ENCODE results near the gene FHOD3.

DNA sequence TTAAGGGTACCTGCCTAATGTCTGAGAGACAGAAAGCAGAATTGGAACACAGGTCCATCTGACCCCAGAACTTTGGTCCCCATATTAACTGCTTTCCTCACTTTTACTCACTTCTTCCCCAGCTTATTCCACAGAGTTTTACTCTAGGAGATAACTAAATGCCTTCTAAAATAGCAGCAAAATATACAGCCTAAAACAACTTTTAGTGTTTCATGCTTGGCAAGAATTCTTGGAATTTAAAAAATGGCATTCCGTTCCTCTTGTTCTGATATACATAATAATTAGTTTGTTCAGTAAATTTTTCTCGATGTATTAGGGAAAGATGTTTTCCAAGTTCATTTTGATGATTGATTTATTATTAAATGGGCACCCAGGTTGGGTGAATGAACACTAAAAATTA lies 151.9 kb downstream of the FHOD3 start:
- TF ChIP-seq BCL11A (tag by site-specific recombination; IDR thresholded peaks at IDR 0.05; ENCODE audit: low read depth) (no peak), ZNF132 (tag by site-specific recombination; IDR thresholded peaks at IDR 0.05; ENCODE audit: borderline replicate concordance) (no peak), CTCF (tag by site-specific recombination; IDR thresholded peaks at IDR 0.05) (no peak), PATZ1 (tag by site-specific recombination; IDR thresholded peaks at IDR 0.05) (no peak), ZNF768 (tag by site-specific recombination; IDR thresholded peaks at IDR 0.05) (no peak), ZNF24 (tag by site-specific recombination; IDR thresholded peaks at IDR 0.05) (no peak), ZBTB8A (tag by site-specific recombination; IDR thresholded peaks at IDR 0.05) (no peak), ZNF302 (tag by site-specific recombination; IDR thresholded peaks at IDR 0.05; ENCODE audit: low read depth) (no peak), ZNF777 (tag by site-specific recombination; IDR thresholded peaks at IDR 0.05; ENCODE audit: borderline replicate concordance) (no peak), TSHZ1 (tag by site-specific recombination; IDR thresholded peaks at IDR 0.05; ENCODE audit: borderline replicate concordance) (no peak), ZNF830 (tag by site-specific recombination; IDR thresholded peaks at IDR 0.05; ENCODE audit: low read depth) (no peak)
- TF ChIP-seq, protein P1, sequence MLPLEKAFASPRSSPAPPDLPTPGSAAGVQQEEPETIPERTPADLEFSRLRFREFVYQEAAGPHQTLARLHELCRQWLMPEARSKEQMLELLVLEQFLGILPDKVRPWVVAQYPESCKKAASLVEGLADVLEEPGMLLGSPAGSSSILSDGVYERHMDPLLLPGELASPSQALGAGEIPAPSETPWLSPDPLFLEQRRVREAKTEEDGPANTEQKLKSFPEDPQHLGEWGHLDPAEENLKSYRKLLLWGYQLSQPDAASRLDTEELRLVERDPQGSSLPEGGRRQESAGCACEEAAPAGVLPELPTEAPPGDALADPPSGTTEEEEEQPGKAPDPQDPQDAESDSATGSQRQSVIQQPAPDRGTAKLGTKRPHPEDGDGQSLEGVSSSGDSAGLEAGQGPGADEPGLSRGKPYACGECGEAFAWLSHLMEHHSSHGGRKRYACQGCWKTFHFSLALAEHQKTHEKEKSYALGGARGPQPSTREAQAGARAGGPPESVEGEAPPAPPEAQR (tag by site-specific recombination; IDR thresholded peaks at IDR 0.05), result no peak
